HEK293 (cell line): ENCODE measurements around the gene ZBED3.

Source experiments
- BCL11A ChIP-seq: fragments of 450-650 bp; formaldehyde crosslinking; IDR thresholded peaks from 2 replicates; pipeline ENCODE4 v1.5.1; 2016; ENCODE audit warnings: low read depth, missing biosample characterization, missing genetic modification characterization
- GLIS1 ChIP-seq: fragments of 450-650 bp; formaldehyde crosslinking; IDR thresholded peaks from 2 replicates; pipeline ENCODE4 v1.5.1; 2016; ENCODE audit warnings: missing biosample characterization, missing genetic modification characterization
- SCRT2 ChIP-seq: fragments of 450-650 bp; formaldehyde crosslinking; IDR thresholded peaks from 2 replicates; pipeline ENCODE4 v1.5.1; 2016; ENCODE audit warnings: missing biosample characterization, missing genetic modification characterization
- ZNF10 ChIP-seq: fragments of 450-650 bp; formaldehyde crosslinking; IDR thresholded peaks from 2 replicates; pipeline ENCODE4 v1.5.1; 2017; ENCODE audit warnings: missing biosample characterization, missing genetic modification characterization
- ZNF114 ChIP-seq: fragments of 450-650 bp; formaldehyde crosslinking; IDR thresholded peaks from 2 replicates; pipeline ENCODE4 v1.5.0; 2017; ENCODE audit warnings: missing biosample characterization, missing genetic modification characterization
- ZNF175 ChIP-seq: fragments of 450-650 bp; formaldehyde crosslinking; IDR thresholded peaks from 2 replicates; pipeline ENCODE4 v1.5.1; 2016; ENCODE audit warnings: missing biosample characterization, missing genetic modification characterization
- ZNF274 ChIP-seq, 2 experiments: fragments of 200-500 bp in 1 of 2; fragments of 450-650 bp in 1 of 2; sonication (Bioruptor generic) in 1 of 2; formaldehyde crosslinking in 1 of 2; IDR thresholded peaks; 2 replicates each; pipeline versions ENCODE4 v1.5.1 to v1.6.1; 2014 to 2016; ENCODE audit warnings: borderline replicate concordance in 1 of 2, inconsistent platforms in 1 of 2, low read length in 1 of 2, missing biosample characterization in 1 of 2, missing genetic modification characterization in 1 of 2
- ZNF549 ChIP-seq: fragments of 450-650 bp; IDR thresholded peaks from 2 replicates; pipeline ENCODE4 v1.5.1; 2018; ENCODE audit warnings: missing biosample characterization, missing genetic modification characterization, mild to moderate bottlenecking, inconsistent platforms, moderate library complexity
- ZNF624 ChIP-seq: fragments of 450-650 bp; formaldehyde crosslinking; IDR thresholded peaks from 2 replicates; pipeline ENCODE4 v1.5.1; 2017; ENCODE audit warnings: missing biosample characterization, missing genetic modification characterization
- ZNF660 ChIP-seq: fragments of 450-650 bp; IDR thresholded peaks from 2 replicates; pipeline ENCODE4 v1.5.1; 2018; ENCODE audit warnings: missing biosample characterization, mild to moderate bottlenecking, missing genetic modification characterization
- ZNF677 ChIP-seq: fragments of 450-650 bp; IDR thresholded peaks from 2 replicates; pipeline ENCODE4 v1.5.0; 2018; ENCODE audit warnings: missing biosample characterization, mild to moderate bottlenecking, missing genetic modification characterization, moderate library complexity
- TF ChIP-seq, protein P1 (sequence below): fragments of 450-650 bp; formaldehyde crosslinking; IDR thresholded peaks from 2 replicates; pipeline ENCODE4 v1.5.1; 2016; ENCODE audit warnings: missing biosample characterization, missing genetic modification characterization
- TF ChIP-seq, protein P2 (sequence below): fragments of 450-650 bp; formaldehyde crosslinking; IDR thresholded peaks from 2 replicates; pipeline ENCODE4 v1.5.1; 2016; ENCODE audit warnings: missing biosample characterization, missing genetic modification characterization

DNA sequence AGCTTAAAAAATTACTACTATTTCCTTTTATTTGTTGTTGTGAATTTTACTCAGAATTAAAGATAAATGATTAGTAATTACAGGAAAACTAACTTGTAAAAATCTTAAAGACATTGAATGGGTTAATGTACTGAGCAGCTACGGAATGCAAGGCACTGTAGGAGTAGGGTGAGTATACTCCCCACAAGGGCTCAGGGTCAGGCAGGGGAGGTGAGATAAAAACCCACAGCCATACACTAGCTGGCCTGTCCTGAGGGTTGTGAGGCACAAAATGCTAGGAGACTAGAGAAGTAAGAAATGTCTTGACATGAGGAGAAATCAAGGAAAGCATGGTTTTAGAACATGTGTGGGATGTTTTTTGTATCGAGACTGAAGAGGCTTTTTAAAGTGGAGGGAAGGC lies 13.4 kb downstream of the ZBED3 start:
- TF ChIP-seq ZNF624 (tag by site-specific recombination) (no peak), ZNF175 (tag by site-specific recombination) (no peak), ZNF549 (tag by site-specific recombination) (no peak), ZNF274 (IDR thresholded peaks at IDR 0.05; ENCODE audit: low read length) (no peak), ZNF274 (tag by site-specific recombination; IDR thresholded peaks at IDR 0.05; ENCODE audit: borderline replicate concordance) (no peak), ZNF660 (tag by site-specific recombination) (no peak), ZNF114 (tag by site-specific recombination) (no peak), ZNF677 (tag by site-specific recombination) (no peak), GLIS1 (tag by site-specific recombination) (no peak), ZNF10 (tag by site-specific recombination) (no peak), SCRT2 (tag by site-specific recombination) (no peak), BCL11A (no peak)
- TF ChIP-seq, protein P1, sequence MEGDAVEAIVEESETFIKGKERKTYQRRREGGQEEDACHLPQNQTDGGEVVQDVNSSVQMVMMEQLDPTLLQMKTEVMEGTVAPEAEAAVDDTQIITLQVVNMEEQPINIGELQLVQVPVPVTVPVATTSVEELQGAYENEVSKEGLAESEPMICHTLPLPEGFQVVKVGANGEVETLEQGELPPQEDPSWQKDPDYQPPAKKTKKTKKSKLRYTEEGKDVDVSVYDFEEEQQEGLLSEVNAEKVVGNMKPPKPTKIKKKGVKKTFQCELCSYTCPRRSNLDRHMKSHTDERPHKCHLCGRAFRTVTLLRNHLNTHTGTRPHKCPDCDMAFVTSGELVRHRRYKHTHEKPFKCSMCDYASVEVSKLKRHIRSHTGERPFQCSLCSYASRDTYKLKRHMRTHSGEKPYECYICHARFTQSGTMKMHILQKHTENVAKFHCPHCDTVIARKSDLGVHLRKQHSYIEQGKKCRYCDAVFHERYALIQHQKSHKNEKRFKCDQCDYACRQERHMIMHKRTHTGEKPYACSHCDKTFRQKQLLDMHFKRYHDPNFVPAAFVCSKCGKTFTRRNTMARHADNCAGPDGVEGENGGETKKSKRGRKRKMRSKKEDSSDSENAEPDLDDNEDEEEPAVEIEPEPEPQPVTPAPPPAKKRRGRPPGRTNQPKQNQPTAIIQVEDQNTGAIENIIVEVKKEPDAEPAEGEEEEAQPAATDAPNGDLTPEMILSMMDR (tag by site-specific recombination), result no peak
- TF ChIP-seq, protein P2, sequence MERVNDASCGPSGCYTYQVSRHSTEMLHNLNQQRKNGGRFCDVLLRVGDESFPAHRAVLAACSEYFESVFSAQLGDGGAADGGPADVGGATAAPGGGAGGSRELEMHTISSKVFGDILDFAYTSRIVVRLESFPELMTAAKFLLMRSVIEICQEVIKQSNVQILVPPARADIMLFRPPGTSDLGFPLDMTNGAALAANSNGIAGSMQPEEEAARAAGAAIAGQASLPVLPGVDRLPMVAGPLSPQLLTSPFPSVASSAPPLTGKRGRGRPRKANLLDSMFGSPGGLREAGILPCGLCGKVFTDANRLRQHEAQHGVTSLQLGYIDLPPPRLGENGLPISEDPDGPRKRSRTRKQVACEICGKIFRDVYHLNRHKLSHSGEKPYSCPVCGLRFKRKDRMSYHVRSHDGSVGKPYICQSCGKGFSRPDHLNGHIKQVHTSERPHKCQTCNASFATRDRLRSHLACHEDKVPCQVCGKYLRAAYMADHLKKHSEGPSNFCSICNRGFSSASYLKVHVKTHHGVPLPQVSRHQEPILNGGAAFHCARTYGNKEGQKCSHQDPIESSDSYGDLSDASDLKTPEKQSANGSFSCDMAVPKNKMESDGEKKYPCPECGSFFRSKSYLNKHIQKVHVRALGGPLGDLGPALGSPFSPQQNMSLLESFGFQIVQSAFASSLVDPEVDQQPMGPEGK, result no peak
